WERI-Rb-1 (cell line): ENCODE results near the gene TTC33.
"Not testable (repeated sequence)": the region's sequence is repeated elsewhere in the genome, so short reads cannot be mapped to it uniquely, and the experiment has no call there.

Experiments used
- DNase-seq: peaks from one replicate; pipeline ENCODE4 v3.0.0-alpha.2; 2020
- H3K27ac ChIP-seq: fragments of 250-450 bp; sonication (Bioruptor Pico); 2 replicates; pipeline ENCODE4 v1.5.1; 2020; ENCODE audit warnings: mild to moderate bottlenecking, moderate library complexity
- H3K27me3 ChIP-seq: fragments of 250-450 bp; sonication (Bioruptor Pico); 2 replicates; pipeline ENCODE4 v1.5.1; 2021; ENCODE audit warnings: mild to moderate bottlenecking, low read depth, moderate library complexity; ENCODE audit not compliant: insufficient read depth, severe bottlenecking
- H3K36me3 ChIP-seq: fragments of 250-450 bp; sonication (Bioruptor Pico); 2 replicates; pipeline ENCODE4 v1.5.1; 2020; ENCODE audit warnings: mild to moderate bottlenecking, moderate library complexity
- H3K4me3 ChIP-seq: 2 replicates; pipeline ENCODE4 v1.5.1; 2011; ENCODE audit warnings: low read depth, mild to moderate bottlenecking, control low read depth, low read length
- H3K9me3 ChIP-seq: fragments of 250-450 bp; sonication (Bioruptor Pico); 2 replicates; pipeline ENCODE4 v1.5.1; 2021; ENCODE audit warnings: mild to moderate bottlenecking, moderate library complexity; ENCODE audit not compliant: severe bottlenecking
- TF ChIP-seq, protein P1 (sequence below): IDR thresholded peaks from 2 replicates; pipeline ENCODE4 v1.5.1; 2011; ENCODE audit warnings: low read depth, mild to moderate bottlenecking, control low read depth, inconsistent platforms, low read length

The TTC33 gene

DNA sequence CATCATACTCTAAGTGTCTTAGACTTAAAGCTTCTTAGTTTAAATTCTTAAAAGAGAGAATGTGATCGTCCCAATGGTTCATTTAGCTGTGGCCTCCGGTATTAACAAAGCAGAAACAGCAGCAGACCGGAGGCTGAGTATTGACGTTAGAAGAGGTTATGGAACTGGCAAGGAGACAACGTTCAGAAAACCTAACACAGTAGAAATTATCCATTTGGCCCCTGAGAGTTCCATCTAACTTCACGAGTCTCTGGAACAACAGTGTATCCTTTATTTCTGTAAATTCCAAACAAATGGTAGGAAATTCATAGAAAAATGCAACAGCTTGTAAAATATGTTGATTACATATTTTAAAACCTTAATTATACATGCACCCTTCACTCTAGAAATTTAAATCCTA is 183.4 kb downstream of the TTC33 start:
- TF ChIP-seq, protein P1, sequence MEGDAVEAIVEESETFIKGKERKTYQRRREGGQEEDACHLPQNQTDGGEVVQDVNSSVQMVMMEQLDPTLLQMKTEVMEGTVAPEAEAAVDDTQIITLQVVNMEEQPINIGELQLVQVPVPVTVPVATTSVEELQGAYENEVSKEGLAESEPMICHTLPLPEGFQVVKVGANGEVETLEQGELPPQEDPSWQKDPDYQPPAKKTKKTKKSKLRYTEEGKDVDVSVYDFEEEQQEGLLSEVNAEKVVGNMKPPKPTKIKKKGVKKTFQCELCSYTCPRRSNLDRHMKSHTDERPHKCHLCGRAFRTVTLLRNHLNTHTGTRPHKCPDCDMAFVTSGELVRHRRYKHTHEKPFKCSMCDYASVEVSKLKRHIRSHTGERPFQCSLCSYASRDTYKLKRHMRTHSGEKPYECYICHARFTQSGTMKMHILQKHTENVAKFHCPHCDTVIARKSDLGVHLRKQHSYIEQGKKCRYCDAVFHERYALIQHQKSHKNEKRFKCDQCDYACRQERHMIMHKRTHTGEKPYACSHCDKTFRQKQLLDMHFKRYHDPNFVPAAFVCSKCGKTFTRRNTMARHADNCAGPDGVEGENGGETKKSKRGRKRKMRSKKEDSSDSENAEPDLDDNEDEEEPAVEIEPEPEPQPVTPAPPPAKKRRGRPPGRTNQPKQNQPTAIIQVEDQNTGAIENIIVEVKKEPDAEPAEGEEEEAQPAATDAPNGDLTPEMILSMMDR = no peak
- Histone ChIP-seq H3K27me3 (no peaks in the 10 kb centered on the region), H3K4me3 (no peak overlapping the region), H3K36me3 (no peaks in the 10 kb centered on the region), H3K27ac (no peak overlapping the region), H3K9me3 (no peaks in the 10 kb centered on the region)
- DNase-seq = no peak

DNA sequence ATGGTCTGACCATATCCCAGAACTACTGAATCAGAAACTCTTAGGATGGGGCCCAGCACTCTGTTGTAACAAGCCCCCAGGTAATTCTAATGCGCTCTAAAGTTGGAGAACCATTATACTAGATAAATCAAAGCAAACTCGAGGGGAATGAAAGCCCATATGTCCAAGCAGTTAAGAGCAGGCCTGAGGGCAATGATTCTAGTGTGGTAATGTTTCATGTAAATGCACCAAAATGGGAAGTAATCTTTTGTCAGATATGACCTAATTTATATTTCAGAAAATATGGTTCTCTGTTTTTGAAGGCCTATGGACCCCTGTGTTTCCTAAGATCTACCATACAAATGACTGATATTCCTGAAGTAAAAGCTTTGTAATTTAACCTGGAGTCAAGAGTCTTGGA is 184.0 kb downstream of the TTC33 start:
- Histone ChIP-seq H3K9me3 (no peaks in the 10 kb centered on the region), H3K36me3 (no peaks in the 10 kb centered on the region), H3K27ac (no peak overlapping the region), H3K4me3 (no peak overlapping the region), H3K27me3 (no peaks in the 10 kb centered on the region)
- no peak for DNase-seq
- TF ChIP-seq, protein P1 = no peak

DNA sequence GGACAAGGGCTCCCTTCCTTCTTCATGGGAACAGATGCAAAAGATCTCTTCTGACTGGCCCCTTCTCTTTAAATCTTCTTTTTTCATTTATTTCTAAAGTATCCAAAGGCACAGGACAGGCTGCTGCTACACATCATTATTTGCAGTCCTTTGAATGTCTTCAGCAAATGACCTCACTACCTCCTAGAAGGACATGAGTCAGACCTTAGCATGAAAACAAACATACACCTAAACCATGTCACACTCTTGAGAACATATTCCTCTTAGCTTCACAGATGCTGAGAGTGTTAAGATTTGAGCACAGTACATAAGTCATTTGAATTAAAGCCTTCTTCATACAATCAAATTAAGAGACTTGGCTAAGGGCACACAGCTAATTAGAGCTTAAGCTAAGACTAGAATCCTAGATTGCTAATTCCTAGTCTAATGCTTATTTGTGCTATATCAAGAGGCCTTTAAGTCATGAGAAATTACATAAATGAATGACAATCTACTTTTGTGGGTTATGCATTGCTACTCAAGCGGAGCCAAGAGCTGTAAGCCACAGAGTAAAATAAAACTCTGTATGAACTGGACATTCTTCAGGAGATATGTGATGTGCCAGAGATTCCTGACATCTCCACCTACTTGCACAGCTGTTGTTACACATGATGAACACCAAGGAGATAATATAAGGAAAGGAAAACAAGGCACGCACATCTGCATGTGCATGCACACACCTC is 185.2 kb downstream of the TTC33 start:
- DNase-seq = peak; percentile 9

DNA sequence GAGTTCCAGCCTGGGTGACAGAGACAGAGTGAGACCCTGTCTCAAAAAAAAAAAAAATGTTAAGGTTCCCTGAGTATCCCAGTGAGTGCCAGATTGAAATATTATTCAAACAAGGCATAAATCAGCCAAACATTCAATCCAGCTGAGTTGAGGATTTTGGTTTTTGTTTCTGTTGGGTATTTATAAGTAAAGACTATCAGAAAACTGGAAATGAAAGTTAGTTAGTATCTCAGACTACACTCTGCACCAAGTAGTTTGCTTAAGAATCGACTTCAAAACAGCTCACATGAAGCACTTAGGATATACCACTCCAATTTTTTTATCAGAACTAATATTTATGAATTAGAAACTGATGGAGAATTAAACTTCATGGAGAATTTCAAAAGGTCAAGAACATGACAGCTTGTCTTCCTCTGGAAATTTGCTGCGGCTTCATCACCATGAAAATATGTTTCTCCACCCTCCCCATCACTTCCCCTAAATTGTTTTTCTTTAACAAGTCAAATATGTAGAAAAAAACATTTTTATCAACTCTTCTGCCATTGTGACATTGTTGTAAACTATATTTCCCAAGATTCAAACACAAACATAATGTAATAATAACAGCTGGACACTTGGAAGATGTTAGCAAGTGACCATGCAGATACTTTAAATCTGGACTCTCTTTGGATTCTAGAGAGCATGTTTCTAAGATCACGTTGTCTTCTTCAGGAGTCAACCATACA is 186.1 kb downstream of the TTC33 start:
- TF ChIP-seq, protein P1 = no peak
- no peak for DNase-seq
- no peaks in the 10 kb centered on the region for H3K27me3 ChIP-seq
- H3K27ac ChIP-seq = no peak overlapping the region
- H3K9me3 ChIP-seq = no peaks in the 10 kb centered on the region
- no peak overlapping the region for H3K4me3 ChIP-seq
- H3K36me3 ChIP-seq = no peaks in the 10 kb centered on the region

More for the DNA sequence above, 185.2 kb downstream of the TTC33 start:
- Histone ChIP-seq H3K27ac (no peak overlapping the region), H3K4me3 (no peak overlapping the region), H3K27me3 (no peaks in the 10 kb centered on the region), H3K36me3 (no peaks in the 10 kb centered on the region), H3K9me3 (no peaks in the 10 kb centered on the region)
- TF ChIP-seq, protein P1 = no peak

DNA sequence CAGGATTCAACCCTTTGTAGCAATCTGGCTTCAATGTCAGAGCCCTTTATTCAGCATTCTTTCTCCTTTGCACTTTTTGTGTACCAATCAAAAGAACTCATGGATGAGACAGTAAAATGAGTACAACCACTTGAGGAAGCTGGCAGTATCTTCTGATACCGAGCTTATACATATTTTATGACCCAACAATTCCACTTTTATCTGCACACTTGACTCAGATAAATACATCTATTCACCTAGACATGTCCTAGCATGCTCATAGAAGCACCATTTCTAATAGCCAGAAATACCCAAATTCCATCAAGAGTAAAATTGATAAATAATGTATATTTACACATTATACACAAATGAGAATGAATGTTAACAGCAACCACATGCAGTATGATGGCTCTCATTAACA is 187.2 kb downstream of the TTC33 start:
- Histone ChIP-seq H3K4me3 (no peak overlapping the region), H3K36me3 (no peaks in the 10 kb centered on the region), H3K27me3 (no peaks in the 10 kb centered on the region), H3K27ac (no peak overlapping the region), H3K9me3 (no peaks in the 10 kb centered on the region)
- no peak for DNase-seq
- TF ChIP-seq, protein P1 = no peak

DNA sequence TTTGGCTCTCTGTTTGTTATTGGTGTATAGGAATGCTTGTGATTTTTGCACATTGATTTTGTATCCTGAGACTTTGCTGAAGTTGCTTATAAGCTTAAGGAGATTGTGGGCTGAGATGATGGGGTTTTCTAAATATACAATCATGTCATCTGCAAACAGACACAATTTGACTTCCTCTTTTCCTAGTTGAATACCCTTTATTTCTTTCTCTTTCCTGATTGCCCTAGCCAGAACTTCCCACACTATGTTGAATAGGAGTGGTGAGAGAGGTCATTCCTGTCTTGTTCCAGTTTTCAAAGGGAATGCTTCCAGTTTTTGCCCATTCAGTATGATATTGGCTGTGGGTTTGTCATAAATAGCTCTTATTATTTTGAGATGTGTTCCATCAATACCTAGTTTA is 192.6 kb downstream of the TTC33 start:
- H3K27me3 ChIP-seq, DNase-seq, H3K36me3 ChIP-seq, H3K27ac ChIP-seq, H3K9me3 ChIP-seq, H3K4me3 ChIP-seq: not testable (repeated sequence)
